ENCODE data around the gene ZNF223. TPM values are rescaled to one million over a fixed set of nuclear protein-coding genes. Genes with fewer than 3 reads are reported as not detected.

Gene ZNF223
- total and polyA plus RNA-seq, 4 experiments from 2014 or later = 2.2 to 8.0 (median 4.8) TPM

- peaks cover 14% of the 10 kb centered on the region for H3K36me3 ChIP-seq (ENCODE audit: insufficient read depth, low read length)
- H3K9me3 Mint-ChIP-seq = peaks cover 2 to 83% (median 71%) of the 10 kb centered on the region in 8 donors
- CTCF ChIA-PET (ENCODE audit: partially characterized antibody) = no interaction called here
These were observed 55.9 kb downstream of the ZNF223 start for GRCh38 chr19:44107751-44108150.

GRCh38 chr19:44109458-44109857 lies 57.6 kb downstream of the ZNF223 start:
- H3K27ac Mint-ChIP-seq = no peak overlapping the region
- no peak overlapping the region for H3K27ac ChIP-seq (ENCODE audit: low read depth, low read length)
- H3K4me1 Mint-ChIP-seq = peaks cover 6 to 28% (median 19%) of the 10 kb centered on the region in 4 donors
- H3K27me3 ChIP-seq (ENCODE audit: insufficient read depth, low read length) = no peaks in the 10 kb centered on the region
- H3K4me3 ChIP-seq (ENCODE audit: low read length in 2 of 2) = no peak overlapping the region
- peaks cover 0 to 39% of the 10 kb centered on the region in 2 donors for H3K9me3 ChIP-seq (ENCODE audit: control insufficient read depth in 1 of 2, low read length in 2 of 2)
- ChIA-PET POLR2A (ENCODE audit: partially characterized antibody) (no interaction called here), CTCF (ENCODE audit: partially characterized antibody) (no interaction called here)
- H3K4me1 ChIP-seq (ENCODE audit: insufficient read depth, low read length) = peaks cover 19% of the 10 kb centered on the region
- no peak for DNase-seq
- intact Hi-C loops (cut with micrococcal nuclease) = no loop called here
- H3K27me3 Mint-ChIP-seq = no peaks in the 10 kb centered on the region
- H3K9me3 Mint-ChIP-seq = peaks cover 2 to 68% (median 59%) of the 10 kb centered on the region in 8 donors
- peaks cover 12% of the 10 kb centered on the region for H3K36me3 ChIP-seq (ENCODE audit: insufficient read depth, low read length)
- peaks cover 35 to 64% of the 10 kb centered on the region in 2 donors for H3K36me3 Mint-ChIP-seq
- H3K4me3 Mint-ChIP-seq = peak overlapping the region in 1 of 8 donors; percentile 22

More at GRCh38 chr19:44107751-44108150, 55.9 kb downstream of the ZNF223 start:
- no peaks in the 10 kb centered on the region for H3K27me3 ChIP-seq (ENCODE audit: insufficient read depth, low read length)
- no peak for DNase-seq
- peaks cover 0 to 42% of the 10 kb centered on the region in 2 donors for H3K9me3 ChIP-seq (ENCODE audit: control insufficient read depth in 1 of 2, low read length in 2 of 2)
- no peak overlapping the region for H3K4me3 ChIP-seq (ENCODE audit: low read length in 2 of 2)
- peaks cover 0 to 13% (median 7%) of the 10 kb centered on the region in 4 donors for H3K4me1 Mint-ChIP-seq
- H3K27ac ChIP-seq (ENCODE audit: low read depth, low read length) = no peak overlapping the region
- H3K27me3 Mint-ChIP-seq = no peaks in the 10 kb centered on the region
- peaks cover 9% of the 10 kb centered on the region for H3K4me1 ChIP-seq (ENCODE audit: insufficient read depth, low read length)
- no peak overlapping the region for H3K27ac Mint-ChIP-seq
- POLR2A ChIA-PET (ENCODE audit: partially characterized antibody) = no interaction called here
- intact Hi-C loops (cut with micrococcal nuclease) = no loop called here
- H3K4me3 Mint-ChIP-seq = peak overlapping the region in 1 of 8 donors; percentile 31
- H3K36me3 Mint-ChIP-seq = peaks cover 53 to 65% of the 10 kb centered on the region in 2 donors

GRCh38 chr19:44111910-44112463 lies 60.2 kb downstream of the ZNF223 start:
- H3K36me3 Mint-ChIP-seq = peaks cover 22 to 51% of the 10 kb centered on the region in 2 donors
- intact Hi-C loops (cut with micrococcal nuclease) = no loop called here
- Histone ChIP-seq H3K27me3 (ENCODE audit: insufficient read depth, low read length) (no peaks in the 10 kb centered on the region), H3K9me3 (ENCODE audit: control insufficient read depth in 1 of 2, low read length in 2 of 2) (peaks cover 0 to 22% of the 10 kb centered on the region in 2 donors), H3K4me1 (ENCODE audit: insufficient read depth, low read length) (peaks cover 19% of the 10 kb centered on the region), H3K27ac (ENCODE audit: low read depth, low read length) (no peak overlapping the region), H3K36me3 (ENCODE audit: insufficient read depth, low read length) (peaks cover 6% of the 10 kb centered on the region), H3K4me3 (ENCODE audit: low read length in 2 of 2) (no peak overlapping the region)
- H3K4me1 Mint-ChIP-seq = peaks cover 9 to 40% (median 23%) of the 10 kb centered on the region in 4 donors
- no peaks in the 10 kb centered on the region for H3K27me3 Mint-ChIP-seq
- peak overlapping the region; percentile 15 to 96 (median 52) for H3K4me3 Mint-ChIP-seq
- POLR2A ChIA-PET (ENCODE audit: partially characterized antibody) = interaction anchor here (1.3 to 3.3 kb wide), 2 partner anchors 17 to 20 kb away, joined by 5 to 24 read pairs; partner anchors contain the start of gene ZNF224
- H3K9me3 Mint-ChIP-seq = peaks cover 2 to 46% (median 40%) of the 10 kb centered on the region in 8 donors
- no peak for DNase-seq
- peak overlapping the region in 2 of 7 donors; percentile 3 to 55 for H3K27ac Mint-ChIP-seq
- CTCF ChIA-PET (ENCODE audit: partially characterized antibody) = interaction anchor here (1.0 kb wide), 1 partner anchor 17 kb away, joined by 3 read pairs; no protein-coding TSS in a partner anchor

- intact Hi-C loops (cut with micrococcal nuclease) = loop anchor here (1.0 kb wide), 8 partner anchors 18 to 192 kb away; partner anchors contain the start of genes ZNF224, ZNF226, ZNF227 and ZNF230
- Histone ChIP-seq H3K4me1 (ENCODE audit: insufficient read depth, low read length) (peaks cover 19% of the 10 kb centered on the region), H3K27ac (ENCODE audit: low read depth, low read length) (peak overlapping the region; percentile 30), H3K36me3 (ENCODE audit: insufficient read depth, low read length) (peaks cover 5% of the 10 kb centered on the region), H3K27me3 (ENCODE audit: insufficient read depth, low read length) (no peaks in the 10 kb centered on the region), H3K9me3 (ENCODE audit: control insufficient read depth in 1 of 2, low read length in 2 of 2) (peaks cover 0 to 14% of the 10 kb centered on the region in 2 donors), H3K4me3 (ENCODE audit: low read length in 2 of 2) (peak overlapping the region; percentile 92 to 96)
- POLR2A ChIA-PET (ENCODE audit: partially characterized antibody) = interaction anchor here (1.3 to 3.3 kb wide), 2 partner anchors 18 to 19 kb away, joined by 5 to 24 read pairs; partner anchors contain the start of gene ZNF224
- peak overlapping the region; percentile 75 to 98 (median 94) for H3K27ac Mint-ChIP-seq
- DNase-seq = no peak
- H3K9me3 Mint-ChIP-seq = peaks cover 2 to 38% (median 32%) of the 10 kb centered on the region in 8 donors
- CTCF ChIA-PET (ENCODE audit: partially characterized antibody) = interaction anchor here (1.0 kb wide), 1 partner anchor 17 kb away, joined by 3 read pairs; no protein-coding TSS in a partner anchor
- H3K36me3 Mint-ChIP-seq = peaks cover 21 to 51% of the 10 kb centered on the region in 2 donors
- H3K4me3 Mint-ChIP-seq = peak overlapping the region; percentile 96 to 100 (median 99)
- peaks cover 9 to 40% (median 23%) of the 10 kb centered on the region in 4 donors for H3K4me1 Mint-ChIP-seq
- no peaks in the 10 kb centered on the region for H3K27me3 Mint-ChIP-seq
These were observed 60.9 kb downstream of the ZNF223 start for GRCh38 chr19:44112802-44113137.

- DNase-seq = peak; percentile 80 to 85 (median 84)
- H3K27ac Mint-ChIP-seq = peak within 1 kb of the TSS; percentile 75 to 98 (median 94)
- Histone ChIP-seq H3K9me3 (ENCODE audit: control insufficient read depth in 1 of 2, low read length in 2 of 2) (peaks cover 0 to 9% of the 10 kb centered on the region in 2 donors), H3K27me3 (ENCODE audit: insufficient read depth, low read length) (no peaks in the 10 kb centered on the region), H3K4me1 (ENCODE audit: insufficient read depth, low read length) (peaks cover 19% of the 10 kb centered on the region), H3K27ac (ENCODE audit: low read depth, low read length) (peak within 1 kb of the TSS; percentile 30), H3K36me3 (ENCODE audit: insufficient read depth, low read length) (peaks cover 5% of the 10 kb centered on the region), H3K4me3 (ENCODE audit: low read length in 2 of 2) (peak within 1 kb of the TSS; percentile 92 to 96)
- intact Hi-C loops (cut with micrococcal nuclease) = loop anchor here (1.0 kb wide), 8 partner anchors 19 to 191 kb away; partner anchors contain the start of genes ZNF224, ZNF226, ZNF227 and ZNF230
- H3K4me3 Mint-ChIP-seq = peak within 1 kb of the TSS; percentile 96 to 100 (median 99)
- H3K27me3 Mint-ChIP-seq = no peaks in the 10 kb centered on the region
- POLR2A ChIA-PET (ENCODE audit: partially characterized antibody) = interaction anchor here (1.3 to 3.3 kb wide), 4 partner anchors 18 to 62 kb away, joined by 4 to 24 read pairs (median 6); partner anchors contain the start of genes ZNF224 and ZNF226
- CTCF ChIA-PET (ENCODE audit: partially characterized antibody) = no interaction called here
- H3K4me1 Mint-ChIP-seq = peaks cover 9 to 40% (median 23%) of the 10 kb centered on the region in 4 donors
- peaks cover 2 to 33% (median 27%) of the 10 kb centered on the region in 8 donors for H3K9me3 Mint-ChIP-seq
- H3K36me3 Mint-ChIP-seq = peaks cover 21 to 50% of the 10 kb centered on the region in 2 donors
These were observed 61.4 kb downstream of the ZNF223 start, which contains the start of gene ZNF225 for GRCh38 chr19:44113138-44113783. Gene ZNF225, plus strand, starts transcription at chr19:44113399. Its CDS starts 2,429 bp downstream, at chr19:44115828.

- POLR2A ChIA-PET (ENCODE audit: partially characterized antibody) = interaction anchor here (0.9 to 3.3 kb wide), 4 partner anchors 19 to 94 kb away, joined by 4 to 24 read pairs (median 5); partner anchors contain the start of genes ZNF224 and ZNF226
These were observed 62.1 kb downstream of the ZNF223 start for GRCh38 chr19:44113784-44114390.

More at GRCh38 chr19:44113784-44114390, 62.1 kb downstream of the ZNF223 start:
- H3K4me1 ChIP-seq (ENCODE audit: insufficient read depth, low read length) = peaks cover 19% of the 10 kb centered on the region
- CTCF ChIA-PET (ENCODE audit: partially characterized antibody) = interaction anchor here (1.0 kb wide), 1 partner anchor 19 kb away, joined by 3 read pairs; the partner anchor contains the start of gene ZNF224
- Mint-ChIP-seq H3K4me3 (peak overlapping the region; percentile 96 to 100 (median 99)), H3K36me3 (peaks cover 26 to 52% of the 10 kb centered on the region in 2 donors), H3K9me3 (peaks cover 2 to 29% (median 23%) of the 10 kb centered on the region in 8 donors), H3K27ac (peak overlapping the region; percentile 75 to 98 (median 94)), H3K27me3 (no peaks in the 10 kb centered on the region), H3K4me1 (peaks cover 9 to 40% (median 23%) of the 10 kb centered on the region in 4 donors)
- peak overlapping the region; percentile 92 to 96 for H3K4me3 ChIP-seq (ENCODE audit: low read length in 2 of 2)
- DNase-seq = no peak
- peaks cover 5% of the 10 kb centered on the region for H3K36me3 ChIP-seq (ENCODE audit: insufficient read depth, low read length)
- H3K27ac ChIP-seq (ENCODE audit: low read depth, low read length) = peak overlapping the region; percentile 30
- H3K27me3 ChIP-seq (ENCODE audit: insufficient read depth, low read length) = no peaks in the 10 kb centered on the region
- H3K9me3 ChIP-seq (ENCODE audit: control insufficient read depth in 1 of 2, low read length in 2 of 2) = peaks cover 0 to 6% of the 10 kb centered on the region in 2 donors
- intact Hi-C loops (cut with micrococcal nuclease) = loop anchor here (1.0 kb wide), 8 partner anchors 20 to 190 kb away; partner anchors contain the start of genes ZNF224, ZNF226, ZNF227 and ZNF230

Data from CD4-positive, alpha-beta memory T cell (primary cell).